Mucosa of rectum (tissue), 2 donors: ENCODE measurements around the gene ME3.
A peak's percentile ranks its signal among the peaks of the same experiment; 100 is the strongest.
"Not testable (repeated sequence)": the region's sequence is repeated elsewhere in the genome, so short reads cannot be mapped to it uniquely, and the experiment has no call there.

Experiments
- H3K27ac ChIP-seq, 2 donors: one replicate each; pipeline ENCODE4 v1.7.0; 2013; ENCODE audit warnings: inconsistent platforms in 2 of 2, low read depth in 2 of 2, low read length in 2 of 2
- H3K27me3 ChIP-seq, 2 donors: one replicate each; pipeline ENCODE4 v1.7.0; 2013; ENCODE audit warnings: low read length in 2 of 2; ENCODE audit not compliant: control insufficient read depth in 2 of 2, insufficient read depth in 2 of 2
- H3K36me3 ChIP-seq, 2 donors: one replicate each; pipeline ENCODE4 v1.7.0; 2013; ENCODE audit warnings: low read length in 2 of 2; ENCODE audit not compliant: control insufficient read depth in 2 of 2, insufficient read depth in 2 of 2
- H3K4me1 ChIP-seq, 2 donors: one replicate each; pipeline ENCODE4 v1.7.0; 2013; ENCODE audit warnings: low read length in 2 of 2, mild to moderate bottlenecking in 1 of 2; ENCODE audit not compliant: control insufficient read depth in 2 of 2, insufficient read depth in 2 of 2
- H3K4me3 ChIP-seq, 2 donors: one replicate each; pipeline ENCODE4 v1.7.0; 2013; ENCODE audit warnings: low read length in 2 of 2
- H3K9ac ChIP-seq, 2 donors: one replicate each; pipeline ENCODE4 v1.7.0; 2013; ENCODE audit warnings: low read length in 2 of 2, low read depth in 1 of 2, mild to moderate bottlenecking in 1 of 2
- H3K9me3 ChIP-seq, 2 donors: one replicate each; pipeline ENCODE4 v1.7.0; 2013; ENCODE audit warnings: low read length in 2 of 2; ENCODE audit not compliant: control insufficient read depth in 2 of 2
- donor health status: healthy.
- donor health status: Normal muscosa, but diverticular disease.

ME3 gene

GRCh38 chr11:86570451-86570850 is 102.0 kb downstream of the ME3 start:
- no peak overlapping the region for H3K4me3 ChIP-seq
- H3K36me3 ChIP-seq = no peaks in the 10 kb centered on the region
- peak overlapping the region; percentile 26 to 54 for H3K27ac ChIP-seq
- no peaks in the 10 kb centered on the region for H3K9me3 ChIP-seq
- no peak overlapping the region for H3K9ac ChIP-seq
- H3K4me1 ChIP-seq = peaks cover 3 to 23% of the 10 kb centered on the region in 2 donors
- no peaks in the 10 kb centered on the region for H3K27me3 ChIP-seq

DNA sequence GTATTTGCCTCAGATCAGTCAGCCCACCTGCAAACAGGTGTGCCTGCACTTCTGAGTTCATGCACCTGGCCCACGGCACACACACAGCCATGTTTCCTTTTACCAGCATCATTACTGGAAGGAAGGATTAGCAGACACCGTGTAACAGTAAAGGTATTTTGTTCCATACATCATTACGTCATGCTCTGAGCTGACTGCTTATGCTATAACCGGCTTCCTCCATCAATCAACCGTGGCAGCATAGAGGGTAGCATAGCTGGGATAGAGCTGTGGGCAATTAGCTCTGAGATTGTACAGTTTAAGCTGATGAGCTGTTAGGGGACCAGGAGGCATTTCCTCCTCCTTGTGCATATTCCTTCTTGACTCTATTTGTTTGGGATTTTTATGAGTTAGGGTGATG is 102.4 kb downstream of the ME3 start:
- Histone ChIP-seq H3K4me3 (no peak overlapping the region), H3K27me3 (no peaks in the 10 kb centered on the region), H3K9me3 (no peaks in the 10 kb centered on the region), H3K9ac (no peak overlapping the region), H3K27ac (peak overlapping the region; percentile 26 to 54), H3K36me3 (no peaks in the 10 kb centered on the region), H3K4me1 (peaks cover 3 to 21% of the 10 kb centered on the region in 2 donors)

DNA sequence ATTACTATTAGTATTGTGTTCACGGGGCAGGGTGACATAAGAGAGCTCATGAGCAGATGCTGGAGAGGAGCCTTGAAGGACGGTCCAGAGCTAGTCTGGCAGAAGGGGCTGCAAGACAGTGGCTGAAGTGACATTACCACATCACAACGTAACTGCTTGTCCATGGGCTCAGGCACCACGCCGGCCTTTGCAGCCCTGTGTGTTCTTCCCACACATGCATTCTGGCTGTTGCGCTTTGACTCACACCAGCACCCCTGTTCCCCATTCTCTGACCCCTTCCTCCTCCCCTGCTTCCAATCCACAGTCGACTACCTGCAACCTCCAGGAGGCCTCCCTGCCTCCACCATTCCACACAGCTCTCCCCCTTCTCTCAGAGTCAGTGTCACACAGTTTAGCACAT is 103.3 kb downstream of the ME3 start:
- Histone ChIP-seq H3K4me3 (no peak overlapping the region), H3K9me3 (no peaks in the 10 kb centered on the region), H3K36me3 (no peaks in the 10 kb centered on the region), H3K27ac (no peak overlapping the region), H3K4me1 (peaks cover 3 to 18% of the 10 kb centered on the region in 2 donors), H3K9ac (no peak overlapping the region), H3K27me3 (no peaks in the 10 kb centered on the region)

DNA sequence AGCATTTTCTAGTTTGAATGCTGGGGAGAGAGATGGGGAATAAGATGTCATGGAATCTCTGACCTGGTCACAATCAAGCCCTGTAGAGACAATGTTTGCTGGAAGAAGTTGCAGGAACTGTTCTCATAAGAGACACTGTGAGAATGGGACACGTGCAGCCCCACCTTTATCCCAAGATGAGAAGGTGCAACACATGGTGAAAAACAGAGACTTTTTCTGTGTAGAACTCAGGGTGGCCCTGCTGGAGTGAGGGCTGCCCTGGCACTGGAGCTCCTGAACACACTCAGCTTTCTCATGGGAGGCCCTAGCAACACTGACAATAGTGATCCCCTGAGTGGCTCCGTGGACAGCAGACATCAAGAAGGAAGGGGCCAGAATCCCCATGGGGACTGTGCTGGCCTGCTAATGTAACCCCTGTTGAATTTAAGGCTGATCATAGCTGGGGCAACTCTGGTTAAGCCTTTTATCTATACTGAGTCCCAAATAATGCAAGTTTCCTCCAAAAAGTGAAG is 106.6 kb downstream of the ME3 start:
- H3K9ac ChIP-seq = no peak overlapping the region
- no peaks in the 10 kb centered on the region for H3K9me3 ChIP-seq
- H3K36me3 ChIP-seq = no peaks in the 10 kb centered on the region
- peaks cover 3 to 10% of the 10 kb centered on the region in 2 donors for H3K4me1 ChIP-seq
- no peak overlapping the region for H3K27ac ChIP-seq
- no peaks in the 10 kb centered on the region for H3K27me3 ChIP-seq
- no peak overlapping the region for H3K4me3 ChIP-seq

GRCh38 chr11:86565388-86565787 is 107.0 kb downstream of the ME3 start:
- Histone ChIP-seq H3K27me3 (no peaks in the 10 kb centered on the region), H3K36me3 (no peaks in the 10 kb centered on the region), H3K4me3 (no peak overlapping the region), H3K4me1 (peaks cover 0 to 6% of the 10 kb centered on the region in 2 donors), H3K9me3 (no peaks in the 10 kb centered on the region), H3K27ac (no peak overlapping the region), H3K9ac (no peak overlapping the region)

DNA sequence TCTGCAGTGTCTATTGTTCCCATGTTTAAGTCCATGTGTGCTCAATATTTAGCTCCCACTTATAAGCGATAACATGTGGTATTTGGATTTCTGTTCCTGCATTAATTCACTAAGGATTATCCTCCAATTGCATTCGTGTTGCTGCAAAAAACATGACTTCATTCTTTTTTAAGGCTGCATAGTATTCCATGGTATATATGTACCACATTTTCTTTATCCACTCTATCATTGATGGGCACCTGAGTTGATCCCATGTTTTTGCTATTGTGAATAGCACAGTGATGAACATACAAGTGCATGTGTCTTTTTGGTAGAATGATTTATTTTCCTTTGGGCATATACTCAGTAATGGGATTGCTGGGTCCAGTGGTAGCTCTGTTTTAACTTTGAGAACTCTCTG is 109.6 kb downstream of the ME3 start:
- H3K27ac ChIP-seq, H3K9me3 ChIP-seq, H3K9ac ChIP-seq, H3K27me3 ChIP-seq, H3K4me3 ChIP-seq, H3K36me3 ChIP-seq: not testable (repeated sequence)
- peaks cover 4 to 13% of the 10 kb centered on the region in 2 donors for H3K4me1 ChIP-seq

DNA sequence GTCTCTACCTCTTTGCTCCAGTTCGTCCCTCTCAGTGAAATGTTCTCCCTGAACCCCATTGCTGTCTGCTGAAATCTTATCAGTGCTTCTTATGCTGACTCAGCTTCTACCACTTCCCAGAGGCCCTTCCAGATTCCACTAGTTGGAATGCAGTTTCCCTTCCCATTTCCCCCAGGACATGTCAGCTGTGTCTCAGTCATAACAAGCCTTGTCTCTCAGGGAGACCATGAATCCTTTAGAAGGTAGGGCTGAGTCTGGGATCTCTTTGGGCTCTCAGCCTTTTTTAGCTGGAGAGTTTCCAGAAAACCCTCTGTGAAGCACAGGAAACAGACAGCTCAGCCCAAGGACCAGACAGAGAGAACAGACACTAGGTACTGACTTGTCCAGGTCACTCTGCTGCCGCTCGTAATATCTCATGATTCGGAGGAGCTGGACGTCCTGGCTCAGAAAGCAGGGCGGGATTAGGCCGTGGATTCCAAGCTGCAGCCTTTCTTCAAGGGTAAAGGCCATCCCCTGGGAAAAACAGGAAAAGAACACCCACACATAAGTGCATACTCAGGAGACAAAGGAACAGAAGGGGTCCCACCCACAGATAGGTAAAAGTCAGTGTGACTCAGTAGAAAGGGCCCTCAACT is 113.0 kb downstream of the ME3 start:
- peak overlapping the region; percentile 10 to 65 for H3K27ac ChIP-seq
- H3K9ac ChIP-seq = no peak overlapping the region
- H3K4me3 ChIP-seq = no peak overlapping the region
- H3K27me3 ChIP-seq = no peaks in the 10 kb centered on the region
- H3K36me3 ChIP-seq = no peaks in the 10 kb centered on the region
- H3K4me1 ChIP-seq = peaks cover 4 to 13% of the 10 kb centered on the region in 2 donors
- no peaks in the 10 kb centered on the region for H3K9me3 ChIP-seq

GRCh38 chr11:86558841-86559240 is 113.6 kb downstream of the ME3 start:
- peak overlapping the region; percentile 10 to 65 for H3K27ac ChIP-seq

GRCh38 chr11:86558207-86558606 is 114.2 kb downstream of the ME3 start:
- H3K9me3 ChIP-seq = no peaks in the 10 kb centered on the region
- H3K4me3 ChIP-seq = no peak overlapping the region
- H3K27me3 ChIP-seq = no peaks in the 10 kb centered on the region
- H3K9ac ChIP-seq = no peak overlapping the region
- H3K36me3 ChIP-seq = no peaks in the 10 kb centered on the region
- H3K27ac ChIP-seq = peak overlapping the region in 1 of 2 donors; percentile 65
- H3K4me1 ChIP-seq = peaks cover 7 to 14% of the 10 kb centered on the region in 2 donors

More at GRCh38 chr11:86558841-86559240, 113.6 kb downstream of the ME3 start:
- Histone ChIP-seq H3K36me3 (no peaks in the 10 kb centered on the region), H3K9ac (no peak overlapping the region), H3K4me3 (no peak overlapping the region), H3K9me3 (no peaks in the 10 kb centered on the region), H3K27me3 (no peaks in the 10 kb centered on the region), H3K4me1 (peaks cover 4 to 13% of the 10 kb centered on the region in 2 donors)

GRCh38 chr11:86555866-86556265 is 116.5 kb downstream of the ME3 start:
- peaks cover 10 to 36% of the 10 kb centered on the region in 2 donors for H3K4me1 ChIP-seq
- no peaks in the 10 kb centered on the region for H3K36me3 ChIP-seq
- H3K9me3 ChIP-seq = no peaks in the 10 kb centered on the region
- no peaks in the 10 kb centered on the region for H3K27me3 ChIP-seq
- no peak overlapping the region for H3K9ac ChIP-seq
- H3K27ac ChIP-seq = no peak overlapping the region
- H3K4me3 ChIP-seq = no peak overlapping the region
